HG03175 (cell line): ENCODE data around the gene EVL.
"Not testable (repeated sequence)": the region's sequence is repeated elsewhere in the genome, so short reads cannot be mapped to it uniquely, and the experiment has no call there.

Experiments used
- ATAC-seq: cut with Tn5 transposase; IDR thresholded peaks from one replicate; pipeline ENCODE4 v1.9.1; 2021; ENCODE audit warnings: mild to moderate bottlenecking, moderate library complexity; ENCODE audit not compliant: unreplicated experiment

Gene EVL

DNA sequence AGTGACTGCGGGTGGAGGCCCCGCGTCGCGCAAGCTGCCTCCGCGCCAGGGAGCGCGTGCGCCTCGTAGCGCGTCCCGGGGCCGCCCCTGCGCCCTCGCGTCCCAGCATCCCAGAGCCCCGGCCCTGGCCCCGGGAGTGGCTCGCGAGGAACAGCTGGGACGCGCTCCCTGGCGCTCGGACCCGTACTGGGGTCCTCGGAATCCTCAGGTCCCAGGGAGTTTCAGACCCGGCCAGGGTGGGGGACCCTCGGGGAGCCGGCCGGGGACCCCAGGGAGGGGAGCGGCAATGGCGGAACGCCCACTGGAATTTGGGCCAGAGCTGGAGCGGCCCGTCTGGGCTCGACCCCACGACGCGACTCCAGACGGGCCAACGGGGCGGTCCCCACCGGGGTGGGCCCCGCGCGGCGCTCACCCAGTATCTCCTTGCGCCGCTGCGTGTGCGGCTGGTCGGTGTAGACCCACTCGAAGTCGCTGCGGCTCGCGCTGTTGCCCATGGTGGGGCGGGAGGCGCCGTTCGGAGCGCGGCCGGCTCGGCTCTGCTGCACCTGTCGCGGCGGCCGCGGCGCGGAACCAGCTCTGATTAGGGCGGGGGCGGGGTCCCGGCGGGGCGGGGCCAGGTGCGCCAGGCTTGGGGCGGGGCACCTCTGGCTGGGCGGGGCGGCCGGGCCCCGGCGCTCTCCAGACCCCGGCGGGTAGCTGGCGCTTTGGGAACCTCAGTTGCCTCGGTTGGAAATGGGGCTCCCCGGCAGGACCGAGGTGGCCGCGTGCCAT lies 94.1 kb downstream of the EVL start, which contains the start of gene DEGS2:
DEGS2 (minus strand) TSS at position 552 of the 771 bp plus-strand sequence; CDS start at position 494, 58 bp downstream.
- ATAC-seq, result peak; percentile 39

DNA sequence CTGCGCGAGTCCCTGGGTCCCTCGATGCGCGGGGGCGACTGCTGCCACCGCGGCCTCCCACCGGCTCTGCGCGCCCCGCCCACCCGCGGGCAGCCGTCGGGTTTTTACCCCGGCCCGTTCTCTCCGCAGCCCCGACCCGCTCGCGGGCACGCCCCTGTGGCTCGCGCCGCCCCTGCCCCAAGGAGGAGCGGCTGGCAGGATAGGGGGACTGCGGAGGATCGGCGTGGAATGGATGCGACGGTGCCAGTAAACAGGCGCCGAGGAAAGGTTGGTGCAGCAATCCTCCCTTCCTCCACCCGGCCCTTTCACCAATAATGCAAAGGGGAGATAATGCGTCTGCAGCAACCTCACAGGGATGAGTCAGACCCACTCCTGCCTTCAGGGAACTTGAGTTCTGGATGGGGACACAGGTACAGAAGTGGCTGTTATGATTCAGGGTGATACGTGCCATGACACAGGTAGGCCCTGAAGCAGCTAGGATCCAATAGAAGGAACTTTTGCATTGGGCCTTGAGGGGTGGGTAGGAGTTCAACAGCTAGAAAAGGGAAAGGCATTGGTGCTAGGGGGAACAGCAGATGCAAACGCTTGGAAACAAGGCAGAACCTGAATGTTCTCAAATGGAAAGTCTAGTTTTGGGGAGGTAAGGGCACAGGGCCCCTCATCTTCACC lies 94.8 kb downstream of the EVL start:
- ATAC-seq, result peak; percentile 14

DNA sequence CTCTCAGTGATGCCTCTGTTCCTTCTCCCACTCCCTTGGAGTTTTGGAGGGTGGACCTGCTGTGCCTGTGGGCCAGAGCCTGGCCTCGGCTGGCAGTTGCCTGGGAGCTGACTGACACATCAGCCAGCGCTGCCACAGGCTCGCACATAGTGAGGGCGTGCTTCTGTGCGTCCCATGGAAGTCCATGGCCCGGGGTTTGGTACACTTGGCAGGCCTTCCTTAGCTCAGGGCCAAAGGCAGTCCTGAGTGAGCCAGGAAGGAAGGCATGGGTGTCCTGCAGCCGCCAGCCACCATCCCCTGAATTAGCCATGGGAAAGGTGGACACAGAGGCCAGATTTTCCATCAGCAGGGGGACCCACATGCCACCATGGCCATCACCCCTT lies 95.3 kb downstream of the EVL start:
- ATAC-seq, result no peak

DNA sequence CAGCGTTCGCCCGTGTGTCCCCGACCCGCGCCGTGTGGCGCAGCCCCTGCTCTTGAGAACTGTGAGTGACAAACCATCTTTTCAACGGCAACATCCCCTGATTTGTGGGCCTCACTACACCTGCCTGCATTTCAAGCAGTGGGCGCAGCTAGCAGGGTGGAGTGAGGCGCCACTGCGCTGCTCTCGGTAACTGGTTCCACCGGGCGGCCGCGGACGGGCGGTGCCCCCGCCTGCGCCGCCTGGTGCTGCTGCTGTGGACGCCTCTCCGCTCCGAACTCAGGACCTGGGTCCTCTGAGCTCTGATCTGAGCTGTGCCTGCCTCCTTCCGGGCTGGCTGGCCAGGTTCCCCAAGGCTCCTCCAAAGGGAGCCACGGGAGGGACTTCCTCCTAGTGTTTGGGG lies 100.2 kb downstream of the EVL start:
- no peak for ATAC-seq

DNA sequence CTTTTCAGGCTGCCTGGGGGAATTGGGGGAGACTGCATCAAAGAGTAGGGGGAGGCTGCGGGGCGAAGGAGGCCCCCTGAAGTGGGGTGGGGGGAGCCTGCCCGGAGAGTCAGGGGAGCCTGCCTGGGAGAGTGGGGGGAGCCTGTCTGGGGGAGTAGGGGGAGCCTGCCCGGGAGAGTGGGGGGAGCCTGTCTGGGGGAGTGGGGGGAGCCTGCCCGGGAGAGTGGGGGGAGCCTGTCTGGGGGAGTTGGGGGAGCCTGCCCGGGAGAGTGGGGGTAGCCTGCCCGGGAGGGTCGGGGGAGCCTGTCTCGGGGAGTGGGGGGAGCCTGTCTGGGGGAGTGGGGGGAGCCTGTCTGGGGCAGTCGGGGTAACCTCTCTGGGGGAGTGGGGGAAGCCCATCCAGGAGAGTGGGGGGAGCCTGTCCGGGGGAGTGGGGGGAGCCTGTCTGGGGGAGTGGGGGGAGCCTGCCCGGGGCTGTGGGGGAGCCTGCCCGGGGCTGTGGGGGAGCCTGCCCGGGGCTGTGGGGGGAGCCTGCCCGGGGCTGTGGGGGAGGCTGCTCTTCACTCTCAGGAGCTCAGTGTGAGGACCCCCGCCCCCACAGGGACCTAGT lies 100.7 kb downstream of the EVL start:
- no peak for ATAC-seq

DNA sequence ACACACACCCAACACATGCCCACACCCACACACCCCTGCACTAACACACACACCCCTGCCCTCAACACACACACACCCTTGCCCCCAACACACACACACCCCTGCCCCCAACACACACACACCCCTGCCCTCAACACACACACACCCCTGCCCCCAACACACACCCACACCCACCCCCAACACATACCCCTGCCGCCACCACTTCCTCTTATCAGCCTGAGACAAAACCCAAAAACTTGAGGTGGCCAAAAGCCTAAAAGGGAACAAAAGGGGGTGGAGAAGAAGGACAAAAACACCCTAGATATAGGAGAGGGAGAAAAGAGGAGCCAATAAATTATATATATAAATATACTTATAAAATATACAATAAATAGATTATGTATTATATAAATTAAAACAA lies 103.3 kb downstream of the EVL start:
- ATAC-seq, result no peak

DNA sequence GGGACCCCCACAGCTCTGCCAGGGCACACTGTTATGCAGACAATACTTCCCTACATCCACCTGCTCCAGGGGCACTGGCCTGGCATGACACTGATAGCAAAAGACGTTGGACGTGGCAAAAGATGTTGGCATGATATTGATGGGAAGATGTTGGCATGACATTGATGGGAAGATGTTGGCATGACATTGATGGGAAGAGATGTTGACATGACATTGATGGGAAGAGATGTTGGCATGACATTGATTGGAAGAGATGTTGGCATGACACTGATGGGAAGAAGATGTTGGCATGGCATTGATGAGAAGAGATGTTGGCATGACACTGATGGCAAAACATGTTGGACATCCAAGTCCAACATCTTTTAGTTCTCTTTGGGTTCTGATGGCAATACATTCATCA lies 105.7 kb downstream of the EVL start:
- ATAC-seq, result no peak

DNA sequence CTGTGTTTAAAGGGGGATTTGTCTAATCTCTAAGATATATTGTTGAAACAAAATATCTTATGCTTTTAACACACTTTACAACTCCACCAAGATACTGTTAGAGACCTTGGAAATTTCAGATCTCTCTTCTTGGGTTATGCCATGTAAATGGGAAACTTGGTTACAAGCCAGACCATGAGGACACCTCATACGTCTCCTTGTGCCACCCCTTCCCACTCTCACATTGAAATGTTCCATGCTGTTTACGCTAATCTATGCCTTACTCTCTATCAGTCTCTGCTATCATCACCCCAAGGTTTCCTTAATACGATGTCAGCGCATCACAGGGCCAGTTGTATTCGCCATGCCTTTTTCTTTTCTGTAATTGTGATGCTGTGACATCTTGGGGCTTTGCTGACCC lies 107.6 kb downstream of the EVL start:
- ATAC-seq, result no peak

DNA sequence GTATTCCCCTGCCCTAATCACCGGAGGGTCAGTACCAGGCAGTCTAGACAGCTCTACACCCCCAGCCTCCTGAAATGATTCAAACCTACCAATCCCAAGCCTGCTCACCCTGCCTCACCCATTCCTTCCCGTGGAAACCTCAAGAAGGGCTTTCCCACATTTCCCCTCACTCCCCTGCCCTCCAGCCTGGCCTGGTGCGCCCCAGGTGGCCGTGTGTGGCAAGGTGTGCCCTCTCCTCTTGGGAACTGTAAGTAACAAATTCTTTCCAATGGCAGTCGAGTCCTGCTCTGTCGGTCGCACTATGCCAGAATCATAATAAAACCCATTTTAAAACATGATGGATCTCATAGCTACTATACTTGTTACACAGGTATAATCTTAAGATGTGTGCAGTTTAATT lies 108.1 kb downstream of the EVL start:
- no peak for ATAC-seq

DNA sequence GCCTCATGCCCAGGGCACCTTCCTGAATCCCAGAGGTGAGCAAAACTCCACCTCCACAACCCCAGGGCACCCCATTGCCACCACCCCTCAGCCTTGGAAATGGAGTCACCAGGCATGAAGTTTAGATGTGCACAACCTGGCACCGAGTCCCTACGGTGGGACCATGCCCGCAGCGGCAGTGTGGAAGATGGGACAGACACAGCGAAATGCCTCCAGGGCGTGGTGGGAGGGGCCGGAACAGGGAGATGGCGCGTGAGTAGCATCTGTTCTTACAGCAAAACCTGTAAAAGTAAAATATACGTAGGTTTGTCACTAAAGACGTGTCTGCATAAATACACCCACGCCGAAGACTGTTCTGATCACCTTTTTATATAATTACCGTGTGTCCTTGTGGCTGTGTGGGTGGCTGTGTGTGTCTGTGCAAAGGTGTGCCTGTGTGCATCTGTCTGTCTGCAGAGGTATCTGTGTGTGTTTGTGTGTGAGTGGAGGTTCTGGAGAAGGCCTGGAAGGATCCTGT lies 111.6 kb downstream of the EVL start:
- ATAC-seq, result no peak

DNA sequence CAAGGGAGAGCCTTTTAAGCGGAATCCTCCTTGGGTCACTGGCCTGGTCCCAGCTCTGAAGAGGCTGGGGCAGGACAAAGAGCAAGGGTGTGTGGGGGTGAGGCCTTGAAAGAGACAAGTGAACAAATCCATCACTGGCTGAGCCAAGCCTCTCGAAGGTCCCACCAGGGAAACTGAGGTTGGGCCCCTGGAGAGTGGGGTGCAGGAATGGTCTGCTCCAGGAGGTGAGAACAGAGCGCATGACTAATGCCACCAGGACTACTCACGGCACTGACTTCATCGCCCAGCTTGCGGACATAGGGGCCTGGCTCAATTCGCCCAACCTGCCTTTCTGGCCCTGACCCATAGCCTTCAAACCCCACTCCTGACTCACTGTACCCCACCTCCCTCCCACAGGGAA lies 113.5 kb downstream of the EVL start:
- no peak for ATAC-seq

DNA sequence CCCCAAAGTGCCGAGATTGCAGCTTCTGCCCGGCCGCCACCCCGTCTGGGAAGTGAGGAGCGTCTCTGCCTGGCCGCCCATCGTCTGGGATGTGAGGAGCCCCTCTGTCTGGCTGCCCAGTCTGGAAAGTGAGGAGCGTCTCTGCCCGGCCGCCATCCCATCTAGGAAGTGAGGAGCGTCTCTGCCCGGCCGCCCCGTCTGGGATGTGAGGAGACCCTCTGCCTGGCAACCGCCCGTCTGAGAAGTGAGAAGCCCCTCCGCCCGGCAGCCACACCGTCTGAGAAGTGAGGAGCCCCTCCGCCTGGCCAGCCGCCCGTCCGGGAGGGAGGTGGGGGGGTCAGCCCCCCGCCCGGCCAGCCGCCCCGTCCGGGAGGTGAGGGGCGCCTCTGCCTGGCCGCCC lies 115.4 kb downstream of the EVL start:
- not testable (repeated sequence) for ATAC-seq

DNA sequence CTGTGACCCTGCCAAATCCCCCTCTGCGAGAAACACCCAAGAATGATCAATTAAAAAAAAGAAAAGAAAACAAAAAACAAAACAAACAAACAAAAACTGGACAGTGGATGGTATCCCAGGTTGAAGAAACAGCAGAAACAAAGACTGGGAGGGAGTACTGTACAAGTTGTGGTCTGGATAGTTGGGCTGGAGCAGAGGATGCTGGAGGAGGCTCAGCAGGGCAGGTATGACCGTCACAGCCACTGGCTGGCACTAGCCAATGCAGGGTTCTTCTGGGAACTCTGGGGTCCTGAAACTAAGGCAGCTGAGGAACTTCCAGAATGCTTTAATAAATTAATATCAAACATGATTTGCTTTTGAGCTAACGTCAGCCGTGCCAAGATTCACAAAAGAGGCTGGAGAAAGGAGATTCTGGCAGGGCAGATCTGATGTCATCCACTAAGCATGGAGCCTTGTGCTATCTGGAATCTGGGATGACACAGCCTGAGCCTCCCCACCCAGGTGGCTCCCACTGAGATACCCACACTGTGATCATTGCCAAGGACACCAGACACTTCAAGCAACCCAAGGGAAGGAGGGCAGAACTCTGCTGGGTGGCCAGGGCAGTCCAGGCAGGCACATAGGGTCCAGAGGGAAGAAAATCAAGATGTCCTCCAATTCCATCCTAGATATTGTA lies 116.8 kb downstream of the EVL start:
- not testable (repeated sequence) for ATAC-seq

DNA sequence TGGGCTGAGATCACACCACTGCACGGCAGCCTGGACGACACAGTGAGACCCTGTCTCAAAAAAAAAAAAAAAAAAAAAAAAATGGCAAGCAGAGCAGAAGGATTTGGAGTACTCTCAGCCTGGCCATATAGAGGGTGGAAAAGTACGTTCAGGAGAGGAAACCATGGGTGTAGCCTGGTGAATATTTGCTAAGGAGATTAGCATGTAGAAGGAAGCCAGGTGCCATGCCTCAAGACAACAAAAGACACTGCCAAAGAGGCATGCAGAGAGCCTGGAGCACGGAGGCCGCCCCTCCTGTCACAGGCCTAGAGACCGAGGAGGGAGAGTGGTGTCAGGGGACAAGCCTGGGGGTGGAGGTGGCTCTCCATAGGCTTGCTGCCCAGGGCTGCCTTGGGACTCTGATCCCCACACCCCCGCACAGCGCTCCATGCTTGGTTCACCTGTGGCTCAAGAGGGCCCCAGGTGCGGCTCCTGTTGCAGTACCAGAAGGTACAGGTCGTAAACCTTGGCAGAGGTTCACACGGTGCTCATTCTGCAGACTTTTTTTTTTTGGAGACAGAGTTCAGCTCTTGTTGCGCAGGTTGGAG lies 122.1 kb downstream of the EVL start:
- no peak for ATAC-seq

DNA sequence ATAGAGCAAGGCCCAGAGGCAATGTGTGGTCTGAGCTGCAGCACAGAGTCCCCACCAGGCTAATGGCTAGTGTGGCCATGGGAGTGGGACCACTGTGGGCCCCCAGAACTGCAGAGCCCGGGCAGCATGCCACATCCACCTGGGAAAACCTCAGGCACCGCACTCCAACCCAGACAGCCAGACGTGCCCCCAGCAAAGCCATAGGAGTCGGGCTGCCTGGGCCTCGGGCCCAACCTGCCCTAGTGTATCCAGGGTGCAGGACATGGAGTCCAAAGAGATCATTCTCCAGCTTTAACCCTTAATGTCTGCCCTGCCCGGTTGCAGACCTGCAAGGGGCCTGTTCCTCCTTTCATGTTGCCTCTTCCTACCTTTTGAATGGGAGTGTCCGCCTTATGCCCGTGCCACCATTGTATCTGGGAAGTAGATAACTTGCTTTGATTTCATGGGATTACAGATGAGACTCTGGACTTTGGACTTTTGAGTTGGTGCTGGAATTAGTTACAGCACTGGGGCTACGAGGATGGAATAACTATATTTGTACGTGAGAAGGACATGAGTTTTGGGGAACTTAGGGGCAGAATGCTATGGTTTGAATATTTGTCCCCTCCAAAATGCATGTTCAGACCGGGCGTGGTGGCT lies 123.3 kb downstream of the EVL start:
- ATAC-seq, result no peak

DNA sequence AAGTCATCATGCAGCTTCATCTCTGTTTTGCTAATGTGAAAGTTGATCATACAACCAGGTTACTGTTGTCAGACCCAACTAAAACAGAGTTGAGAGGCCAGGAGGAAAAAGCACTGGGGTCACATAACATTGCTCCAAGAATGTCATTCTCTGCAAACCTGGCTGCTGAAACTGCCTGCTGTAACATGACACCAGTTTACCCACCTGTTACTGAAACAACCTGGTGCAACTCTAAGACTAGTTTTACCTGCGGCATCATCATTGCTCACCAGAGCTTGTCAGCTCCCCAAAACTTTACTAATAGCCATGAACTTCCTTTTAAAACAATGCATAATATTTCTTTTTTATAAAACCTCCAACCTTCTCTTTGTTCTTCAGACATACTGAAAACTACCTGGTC lies 124.9 kb downstream of the EVL start:
- ATAC-seq, result no peak

DNA sequence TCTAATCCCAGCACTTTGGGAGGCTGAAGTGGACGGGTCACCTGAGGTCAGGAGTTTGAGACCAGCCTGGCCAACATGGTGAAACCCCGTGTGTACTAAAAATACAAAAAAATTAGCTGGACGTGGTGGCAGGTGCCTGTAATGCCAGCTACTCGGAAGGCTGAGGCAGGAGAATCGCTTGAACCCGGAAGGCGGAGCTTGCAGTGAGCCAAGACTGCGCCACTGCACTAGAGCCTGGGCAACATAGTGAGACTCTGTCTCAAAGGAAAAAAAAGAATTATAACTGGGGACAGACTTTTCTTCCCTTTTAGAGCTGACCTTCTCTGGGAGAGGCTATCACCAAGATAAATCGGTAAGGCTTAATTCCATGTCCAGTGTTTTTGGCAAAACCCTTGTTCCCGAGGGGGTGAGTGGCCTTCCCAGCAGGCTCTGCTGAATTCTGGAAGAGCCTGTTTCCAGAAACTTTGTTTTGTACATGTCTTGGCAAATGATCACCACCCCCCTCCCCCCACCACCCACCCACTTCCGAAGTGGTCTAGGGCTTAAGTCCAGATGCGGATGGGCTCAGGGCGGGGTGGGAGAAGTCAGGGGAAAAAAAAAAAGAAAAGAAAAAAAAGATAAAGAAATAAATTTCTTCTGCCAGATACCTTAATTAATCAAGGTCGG lies 126.5 kb downstream of the EVL start:
- ATAC-seq, result no peak

DNA sequence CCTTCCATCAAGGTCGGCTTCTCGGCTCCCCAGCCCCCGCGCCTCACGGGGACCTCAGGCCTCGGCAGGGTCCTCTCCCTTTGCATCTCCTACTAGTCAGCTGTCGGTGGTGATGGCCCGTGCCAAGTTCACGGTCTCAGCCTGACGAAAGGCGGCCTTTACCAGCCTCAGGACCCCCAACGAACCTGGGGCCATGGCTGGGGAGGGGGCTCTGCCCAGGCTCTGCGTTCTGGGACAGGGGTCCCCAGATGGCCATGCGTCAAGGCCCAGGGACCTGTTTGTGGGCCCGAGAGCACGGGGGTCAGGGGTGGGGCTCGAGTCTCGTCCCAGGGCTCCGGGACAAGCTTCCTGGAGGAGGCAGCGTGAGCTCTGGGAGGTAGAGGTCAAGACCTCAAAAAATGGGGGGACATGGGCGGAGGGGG lies 127.0 kb downstream of the EVL start:
- ATAC-seq, result no peak

DNA sequence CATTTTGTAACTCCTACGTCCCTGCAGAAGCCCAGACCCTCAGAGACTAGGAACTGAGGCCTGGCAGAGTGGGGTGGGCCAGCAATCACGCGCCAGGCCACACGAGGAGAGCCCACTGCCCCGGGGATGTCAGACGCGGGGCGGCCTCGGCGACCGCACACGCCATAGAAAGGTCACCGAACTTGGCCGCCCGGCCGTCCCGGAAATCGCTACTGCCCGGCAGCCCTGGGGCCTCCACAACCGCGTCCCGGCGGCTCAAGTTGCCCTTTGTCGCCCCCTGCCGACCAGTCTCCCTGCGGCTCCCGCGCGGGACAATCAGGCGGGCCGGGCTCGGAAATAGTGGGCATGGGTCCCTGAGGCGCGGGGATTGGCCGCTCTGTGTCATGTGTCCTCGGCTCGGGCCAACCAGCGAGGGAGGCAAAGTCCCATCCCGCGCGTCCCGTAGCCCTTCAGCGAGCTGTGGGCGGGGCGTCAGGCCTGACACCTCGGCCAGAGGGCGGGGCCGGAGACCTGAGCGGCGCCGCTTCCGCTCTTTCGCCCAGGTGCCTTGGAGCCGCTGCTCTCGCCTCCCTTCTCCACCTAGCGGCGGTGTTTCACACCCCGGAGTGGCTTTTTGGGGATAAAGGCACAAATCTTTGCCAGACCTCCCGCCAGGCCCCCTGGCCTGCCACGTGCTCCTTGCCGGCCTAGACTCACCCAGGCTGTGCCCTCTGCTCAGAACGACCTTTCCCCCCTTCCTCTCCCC lies 127.6 kb downstream of the EVL start:
- peak; percentile 99 for ATAC-seq
